HG03039 (cell line): ENCODE results near the gene IGFBP4.

ENCODE experiments used
- ATAC-seq: cut with Tn5 transposase; IDR thresholded peaks from one replicate; pipeline ENCODE4 v1.9.1; 2021; ENCODE audit warnings: mild to moderate bottlenecking, moderate library complexity; ENCODE audit not compliant: unreplicated experiment

IGFBP4 gene

DNA sequence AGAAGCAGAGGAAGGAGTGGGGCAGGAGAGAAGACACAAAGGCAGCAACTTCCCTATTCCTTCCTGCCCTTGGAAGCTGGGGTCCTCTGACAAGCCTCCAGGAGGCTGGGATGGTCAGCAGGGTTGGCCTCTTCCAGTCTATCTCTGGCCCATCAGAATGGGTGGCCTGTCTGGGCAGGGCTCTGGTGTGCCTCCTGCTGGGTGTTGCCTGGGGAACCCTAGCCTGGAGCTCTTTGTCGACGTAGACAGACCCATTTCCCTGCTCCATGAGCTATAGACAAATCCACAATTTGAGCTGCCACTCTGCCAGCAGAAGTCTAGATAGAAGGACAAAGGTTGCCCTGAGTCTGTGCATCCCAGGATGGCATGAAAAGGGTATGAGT lies 11.4 kb downstream of the IGFBP4 start:
- no peak for ATAC-seq

DNA sequence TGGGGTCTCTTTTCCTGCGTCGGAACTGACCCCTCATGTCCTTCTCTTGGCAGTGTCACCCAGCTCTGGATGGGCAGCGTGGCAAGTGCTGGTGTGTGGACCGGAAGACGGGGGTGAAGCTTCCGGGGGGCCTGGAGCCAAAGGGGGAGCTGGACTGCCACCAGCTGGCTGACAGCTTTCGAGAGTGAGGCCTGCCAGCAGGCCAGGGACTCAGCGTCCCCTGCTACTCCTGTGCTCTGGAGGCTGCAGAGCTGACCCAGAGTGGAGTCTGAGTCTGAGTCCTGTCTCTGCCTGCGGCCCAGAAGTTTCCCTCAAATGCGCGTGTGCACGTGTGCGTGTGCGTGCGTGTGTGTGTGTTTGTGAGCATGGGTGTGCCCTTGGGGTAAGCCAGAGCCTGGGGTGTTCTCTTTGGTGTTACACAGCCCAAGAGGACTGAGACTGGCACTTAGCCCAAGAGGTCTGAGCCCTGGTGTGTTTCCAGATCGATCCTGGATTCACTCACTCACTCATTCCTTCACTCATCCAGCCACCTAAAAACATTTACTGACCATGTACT lies 13.2 kb downstream of the IGFBP4 start:
- ATAC-seq: no peak

DNA sequence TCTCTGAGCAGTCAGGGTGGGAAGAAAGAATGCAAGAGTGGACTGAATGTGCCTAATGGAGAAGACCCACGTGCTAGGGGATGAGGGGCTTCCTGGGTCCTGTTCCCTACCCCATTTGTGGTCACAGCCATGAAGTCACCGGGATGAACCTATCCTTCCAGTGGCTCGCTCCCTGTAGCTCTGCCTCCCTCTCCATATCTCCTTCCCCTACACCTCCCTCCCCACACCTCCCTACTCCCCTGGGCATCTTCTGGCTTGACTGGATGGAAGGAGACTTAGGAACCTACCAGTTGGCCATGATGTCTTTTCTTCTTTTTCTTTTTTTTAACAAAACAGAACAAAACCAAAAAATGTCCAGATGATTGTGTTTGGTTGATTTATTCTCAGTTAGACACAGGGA lies 14.1 kb downstream of the IGFBP4 start:
- no peak for ATAC-seq

DNA sequence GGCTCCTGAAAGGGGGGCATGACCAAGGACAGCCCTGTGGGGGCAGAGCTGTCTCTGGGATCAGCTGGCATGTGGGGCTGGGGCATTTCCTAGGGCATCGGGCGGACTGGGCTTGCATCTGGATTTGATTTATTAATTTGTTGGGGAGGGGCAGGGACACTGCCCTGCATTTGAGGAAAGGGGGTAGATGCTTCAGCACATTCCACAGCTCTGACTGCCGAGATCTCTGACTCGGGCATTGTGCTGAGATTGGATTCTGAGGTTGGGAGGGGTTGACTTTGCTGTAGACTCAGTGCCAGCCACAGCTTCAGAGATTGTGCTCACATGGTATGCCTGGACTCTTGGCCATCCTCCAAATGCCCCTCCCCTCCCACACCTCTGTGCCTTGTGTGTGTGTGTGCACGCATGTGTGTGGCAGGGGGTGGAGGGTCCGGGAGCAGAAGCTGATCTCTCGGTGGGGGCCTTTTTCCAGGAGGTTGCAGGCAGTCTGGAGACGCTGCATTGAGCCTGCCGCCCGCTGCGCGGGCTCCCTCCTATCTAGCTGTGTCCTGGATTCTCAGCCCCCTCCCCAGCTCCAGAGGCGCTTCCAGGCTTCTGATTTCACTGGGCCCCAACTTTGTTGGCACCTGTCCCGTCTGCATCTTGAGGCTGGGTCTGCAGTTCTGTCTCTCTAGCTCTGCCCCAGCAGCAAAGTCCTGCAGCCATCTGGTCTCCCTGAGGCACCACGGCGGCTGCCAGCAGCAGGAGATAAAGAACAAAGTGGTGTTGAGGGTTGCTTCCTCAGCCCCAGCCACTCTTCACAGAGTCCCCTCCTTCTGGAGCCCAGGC lies 14.9 kb downstream of the IGFBP4 start:
- no peak for ATAC-seq

DNA sequence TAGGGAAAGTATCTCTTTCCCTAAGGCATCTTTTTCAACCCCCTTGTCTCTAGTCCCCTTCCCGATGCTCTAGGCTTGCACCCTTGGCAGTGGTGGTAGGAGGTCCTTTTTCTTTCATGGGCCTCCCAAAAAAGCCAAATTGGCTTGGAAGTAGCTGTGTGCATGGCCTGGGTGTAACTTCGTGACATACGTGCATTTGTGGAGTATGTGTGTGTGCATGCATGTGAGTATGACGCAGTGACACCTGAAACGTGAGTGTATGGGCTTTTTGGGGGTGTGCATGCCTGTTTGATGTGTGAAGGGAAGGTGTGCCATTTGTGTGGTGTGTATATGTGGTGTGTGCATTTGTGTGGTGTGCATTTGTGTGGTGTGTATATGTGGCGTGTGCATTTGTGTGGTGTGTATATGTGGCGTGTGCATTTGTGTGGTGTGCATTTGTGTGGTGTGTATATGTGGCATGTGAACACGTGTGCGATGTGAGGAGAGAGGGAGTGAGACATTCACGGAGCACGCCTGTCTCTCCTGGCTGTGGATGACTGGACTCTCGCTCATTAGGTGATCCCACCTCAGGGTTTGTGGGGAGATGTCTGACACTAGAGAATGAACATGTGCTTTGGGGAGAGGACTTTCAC lies 15.7 kb downstream of the IGFBP4 start:
- no peak for ATAC-seq

- ATAC-seq: no peak
Observed at GRCh38 chr17:40459636-40460603, 16.7 kb downstream of the IGFBP4 start.

- no peak for ATAC-seq
Observed at GRCh38 chr17:40460604-40460967, 17.3 kb downstream of the IGFBP4 start.

- no peak for ATAC-seq
Observed at GRCh38 chr17:40460968-40461731, 17.9 kb downstream of the IGFBP4 start.

DNA sequence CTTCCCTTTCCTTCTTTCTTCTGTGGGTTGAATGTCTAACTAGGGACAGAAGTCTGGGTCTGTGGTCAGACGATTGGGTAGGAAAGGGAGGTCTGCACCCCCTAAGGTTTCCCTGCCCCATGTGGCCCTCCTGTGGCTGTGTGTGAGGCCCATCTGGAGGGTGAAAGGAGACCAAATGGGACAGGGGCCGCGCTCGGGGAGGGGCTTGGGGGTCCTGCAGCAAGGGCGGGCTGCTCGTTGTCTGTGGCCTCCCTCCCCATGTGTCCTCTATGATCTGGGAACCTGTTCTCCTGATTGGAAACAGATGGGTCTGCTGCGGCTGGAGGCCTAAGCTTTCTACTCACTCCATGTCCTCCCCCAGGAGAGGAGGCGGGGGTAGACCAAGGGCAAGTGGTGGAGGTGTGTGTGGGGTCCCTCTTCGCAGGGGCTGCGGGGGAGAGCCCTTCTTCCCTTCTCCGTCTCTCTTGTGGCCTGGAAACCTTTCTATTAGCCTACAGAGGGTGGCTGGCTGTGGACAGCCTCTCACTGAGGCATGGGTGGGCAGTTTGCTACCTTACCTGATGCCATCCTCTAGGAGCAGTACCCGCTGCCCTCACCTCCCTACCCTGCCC lies 18.6 kb downstream of the IGFBP4 start:
- ATAC-seq: no peak

- ATAC-seq: no peak
Observed at GRCh38 chr17:40462343-40463121, 19.3 kb downstream of the IGFBP4 start.

GRCh38 chr17:40463122-40463550 lies 19.9 kb downstream of the IGFBP4 start:
- no peak for ATAC-seq

DNA sequence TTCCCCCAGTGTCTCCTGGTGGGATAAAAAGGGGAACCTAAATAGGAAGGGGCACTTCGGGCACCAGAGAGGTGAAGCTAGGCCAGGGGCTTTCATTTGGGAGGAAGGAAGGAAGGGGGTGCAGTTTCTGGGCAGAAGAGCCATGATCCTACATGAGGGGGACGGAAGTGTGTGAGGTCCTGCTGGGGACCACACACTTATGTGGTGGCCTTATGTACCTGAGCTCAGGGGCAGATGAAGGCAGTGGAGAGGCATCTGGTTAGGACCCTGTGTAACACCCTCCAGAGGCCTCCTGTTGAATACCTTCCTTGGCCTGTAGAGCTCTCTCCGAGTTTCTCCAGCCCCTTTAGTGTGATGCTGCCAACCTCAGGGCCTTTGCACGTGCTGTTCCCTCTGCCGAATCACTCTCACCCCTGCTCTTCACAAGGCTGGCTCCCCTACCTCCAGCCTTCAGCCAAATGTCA lies 21.2 kb downstream of the IGFBP4 start:
- ATAC-seq: no peak

GRCh38 chr17:40466298-40466971 lies 23.2 kb downstream of the IGFBP4 start:
- no peak for ATAC-seq

DNA sequence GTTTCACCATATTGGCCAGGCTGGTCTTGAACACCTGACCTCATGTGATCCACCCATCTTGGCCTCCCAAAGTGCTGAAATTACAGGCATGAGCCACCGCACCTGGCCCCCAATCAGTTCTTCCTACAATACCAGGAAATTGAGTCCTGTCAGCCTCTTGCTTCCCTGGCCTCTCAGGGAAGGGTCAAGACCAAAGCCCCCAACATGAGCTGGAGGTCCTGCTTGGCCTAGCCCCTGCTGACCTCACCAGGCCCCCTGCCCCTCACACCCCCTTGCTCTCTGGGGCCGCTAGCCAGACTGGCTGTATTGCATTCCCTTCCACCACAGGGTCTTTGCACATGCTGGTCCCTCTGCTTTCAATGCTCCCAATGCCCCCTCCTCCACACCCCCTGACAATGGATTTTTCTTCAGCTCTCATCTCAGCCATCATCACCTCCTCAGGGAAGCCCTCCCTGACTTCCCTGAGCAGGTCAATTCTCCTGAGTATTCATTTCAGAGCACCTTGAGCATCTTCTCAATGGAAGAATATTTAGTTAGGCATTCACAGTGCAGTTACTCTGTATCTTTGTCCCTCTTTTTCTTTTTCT lies 24.1 kb downstream of the IGFBP4 start:
- ATAC-seq: no peak

DNA sequence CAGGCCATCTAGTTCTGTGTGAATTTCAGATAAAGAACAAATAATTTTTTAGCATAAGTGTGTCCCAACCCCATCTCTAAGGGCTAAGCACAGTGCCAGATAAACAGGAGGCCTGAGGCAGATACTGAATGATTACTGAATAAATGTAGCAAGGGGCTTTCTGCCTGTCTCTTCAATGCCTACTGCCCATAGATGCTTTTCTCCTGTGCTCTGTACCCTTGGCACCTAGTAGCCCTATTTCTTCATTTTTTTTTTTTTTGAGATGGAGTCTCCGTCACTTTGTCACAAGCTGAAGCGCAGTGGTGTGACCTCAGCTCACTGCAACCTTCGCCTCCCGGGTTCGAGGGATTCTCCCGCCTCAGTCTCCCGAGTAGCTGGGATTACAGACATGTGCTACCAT lies 25.3 kb downstream of the IGFBP4 start:
- ATAC-seq: no peak

DNA sequence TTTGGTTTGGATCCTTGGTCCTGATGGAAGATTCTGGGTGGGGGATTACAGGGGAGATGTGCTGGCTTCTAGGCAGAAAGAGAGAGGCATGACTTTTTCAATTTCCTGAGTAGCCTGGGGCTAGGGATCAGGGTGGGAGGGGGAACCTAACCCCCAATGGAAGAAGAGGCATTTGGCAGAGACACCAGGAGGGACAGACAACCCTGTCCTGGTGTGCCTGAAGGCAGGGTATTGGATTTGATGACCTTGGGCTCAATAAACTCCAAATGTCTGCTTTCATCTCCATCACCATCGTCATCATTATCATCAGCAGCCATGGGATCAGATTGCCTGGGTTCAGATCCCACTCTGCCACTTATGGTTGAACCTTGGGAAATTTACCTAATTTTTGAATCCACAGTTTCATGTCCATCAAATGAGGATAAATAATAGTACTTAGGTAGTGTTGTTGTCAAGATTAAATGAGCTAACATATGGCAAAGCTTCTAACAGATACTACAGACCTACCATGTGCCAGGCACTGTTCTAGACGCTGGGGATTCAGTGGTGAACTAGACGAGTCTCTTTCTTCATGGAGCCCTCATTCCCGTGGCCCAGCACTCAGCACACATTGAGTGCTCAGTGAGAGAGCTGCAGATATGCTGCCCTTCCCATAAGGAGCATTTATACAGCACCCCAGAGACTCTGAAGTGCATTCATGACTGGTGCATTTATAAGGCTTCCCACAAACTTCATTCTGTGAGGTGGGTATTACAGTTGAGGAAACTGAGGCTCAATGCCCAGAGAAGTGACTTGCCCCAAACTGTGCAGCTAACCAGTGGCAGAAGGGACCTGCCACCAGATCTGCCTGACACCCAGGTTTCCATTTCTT lies 26.8 kb downstream of the IGFBP4 start:
- ATAC-seq: no peak
